Tibial nerve (tissue), 4 donors: Measurements from ENCODE around the gene DNMT1. TPM values are rescaled to one million over a fixed set of nuclear protein-coding genes. Genes with fewer than 3 reads are reported as not detected.

ENCODE experiments used
- DNase-seq, 2 donors: peaks; one replicate each; pipeline ENCODE4 v3.0.0-alpha.2; 2019; ENCODE audit warnings: low spot score in 2 of 2
- H3K27ac ChIP-seq, 4 donors: fragments of 200-600 bp; sonication (generic) in 3 of 4; one replicate each; pipeline ENCODE4 v1.5.1; 2017 to 2019; ENCODE audit warnings: mild to moderate bottlenecking in 1 of 4
- H3K27me3 ChIP-seq, 2 donors: fragments of 200-600 bp; sonication (generic) in 1 of 2; one replicate each; pipeline versions ENCODE4 v1.5.1 to v1.6.0; 2017 to 2019
- H3K36me3 ChIP-seq, 3 donors: fragments of 200-600 bp; sonication (generic); one replicate each; pipeline ENCODE4 v1.5.1; 2018 to 2019
- H3K4me1 ChIP-seq, 4 donors: fragments of 200-600 bp; sonication (generic) in 3 of 4; one replicate each; pipeline ENCODE4 v1.5.1; 2017 to 2019
- H3K4me3 ChIP-seq, 4 donors: fragments of 200-600 bp; sonication (generic) in 3 of 4; one replicate each; pipeline ENCODE4 v1.5.1; 2017 to 2019; ENCODE audit warnings: mild to moderate bottlenecking in 1 of 4, moderate library complexity in 1 of 4
- H3K9me3 ChIP-seq, 4 donors: fragments of 200-600 bp; sonication (generic) in 3 of 4; one replicate each; pipeline ENCODE4 v1.5.1; 2017 to 2019
- CTCF ChIP-seq, 5 experiments: fragments of 200-600 bp in 3 of 5; fragments of 450-650 bp in 2 of 5; sonication (generic) in 3 of 5; IDR thresholded peaks; one replicate each; pipeline ENCODE4 v1.5.1; 2016 to 2019; ENCODE audit warnings: antibody characterized with exemption in 5 of 5, mild to moderate bottlenecking in 3 of 5, moderate library complexity in 2 of 5
- EP300 ChIP-seq, 2 donors: sonication (generic); formaldehyde crosslinking; IDR thresholded peaks; one replicate each; pipeline ENCODE4 v1.6.1; 2017; ENCODE audit warnings: antibody characterized with exemption in 2 of 2, mild to moderate bottlenecking in 1 of 2
- POLR2A ChIP-seq, 2 donors: fragments of 450-650 bp; IDR thresholded peaks; one replicate each; pipeline ENCODE4 v1.6.1; 2017; ENCODE audit warnings: antibody characterized with exemption in 2 of 2, mild to moderate bottlenecking in 2 of 2, moderate library complexity in 2 of 2
- WGBS, 2 donors: methylation state at CpG; one replicate each; pipeline ENCODE4 v1.1.5; 2018; 5-methylcytosine and 5-hydroxymethylcytosine counted together
- total RNA-seq, 4 donors: library from RNA; depleted of rRNA; stranded (reverse); fragments of >200 nt; gene quantifications; one replicate each; pipeline ENCODE4 v1.1.0, GENCODE V29; 2016

Gene DNMT1
- total RNA-seq, 4 donors from 2014 or later = 48.2 to 72.9 (median 55.2) TPM

- Histone ChIP-seq H3K27ac (peak overlapping the region; percentile 76 to 91 (median 86)), H3K4me1 (peaks cover 0 to 54% (median 17%) of the 10 kb centered on the region in 4 donors), H3K36me3 (peaks cover 0 to 8% (median 0%) of the 10 kb centered on the region in 3 donors), H3K9me3 (no peaks in the 10 kb centered on the region), H3K27me3 (no peaks in the 10 kb centered on the region), H3K4me3 (peak overlapping the region; percentile 77 to 95 (median 92))
- peak in 1 of 2 donors; percentile 9 for DNase-seq
- TF ChIP-seq POLR2A (IDR thresholded peaks at IDR 0.05) (no peak), EP300 (IDR thresholded peaks at IDR 0.05) (no peak)
- WGBS, 2 donors = 0 to 2% methylated on average over 15 to 28 of the region's 30 CpGs
Measured at GRCh38 chr19:10193790-10194499, 808 bp downstream of the DNMT1 start.

- Histone ChIP-seq H3K4me3 (no peak overlapping the region), H3K9me3 (no peaks in the 10 kb centered on the region), H3K27ac (peak overlapping the region in 1 of 4 donors; percentile 91), H3K36me3 (peaks cover 0 to 8% (median 0%) of the 10 kb centered on the region in 3 donors), H3K27me3 (no peaks in the 10 kb centered on the region), H3K4me1 (peaks cover 0 to 45% (median 14%) of the 10 kb centered on the region in 4 donors)
- no peak for TF ChIP-seq CTCF (IDR thresholded peaks at IDR 0.05)
- no peak for TF ChIP-seq EP300 (IDR thresholded peaks at IDR 0.05)
- TF ChIP-seq POLR2A (IDR thresholded peaks at IDR 0.05) = no peak
- DNase-seq = no peak
- WGBS, 2 donors = 83 to 84% methylated on average over 6 of the region's 6 CpGs
Measured at GRCh38 chr19:10192922-10193321, 1.8 kb downstream of the DNMT1 start.

- WGBS, 2 donors = 41 to 44% methylated on average over 2 of the region's 2 CpGs
- peak in 1 of 2 donors; percentile 80 for TF ChIP-seq EP300 (IDR thresholded peaks at IDR 0.05)
- no peak for TF ChIP-seq POLR2A (IDR thresholded peaks at IDR 0.05)
- TF ChIP-seq CTCF (IDR thresholded peaks at IDR 0.05) = no peak
- H3K4me1 ChIP-seq = peaks cover 0 to 45% (median 14%) of the 10 kb centered on the region in 4 donors
- no peak overlapping the region for H3K27ac ChIP-seq
- peak; percentile 18 to 51 for DNase-seq
- no peak overlapping the region for H3K4me3 ChIP-seq
- peaks cover 0 to 15% (median 0%) of the 10 kb centered on the region in 3 donors for H3K36me3 ChIP-seq
- no peaks in the 10 kb centered on the region for H3K27me3 ChIP-seq
- H3K9me3 ChIP-seq = no peaks in the 10 kb centered on the region
Measured at GRCh38 chr19:10191347-10191746, 3.4 kb downstream of the DNMT1 start.

GRCh38 chr19:10190026-10190425, 4.7 kb downstream of the DNMT1 start:
- no peak overlapping the region for H3K4me3 ChIP-seq
- 92 to 95% methylated on average over 5 of the region's 5 CpGs for WGBS, 2 donors
- TF ChIP-seq EP300 (IDR thresholded peaks at IDR 0.05) (no peak), CTCF (IDR thresholded peaks at IDR 0.05) (no peak), POLR2A (IDR thresholded peaks at IDR 0.05) (no peak)
- H3K27me3 ChIP-seq = no peaks in the 10 kb centered on the region
- peaks cover 0 to 28% (median 0%) of the 10 kb centered on the region in 3 donors for H3K36me3 ChIP-seq
- no peak overlapping the region for H3K27ac ChIP-seq
- H3K9me3 ChIP-seq = no peaks in the 10 kb centered on the region
- no peak for DNase-seq
- peaks cover 0 to 37% (median 14%) of the 10 kb centered on the region in 4 donors for H3K4me1 ChIP-seq

GRCh38 chr19:10189616-10190015, 5.1 kb downstream of the DNMT1 start:
- Histone ChIP-seq H3K27ac (no peak overlapping the region), H3K27me3 (no peaks in the 10 kb centered on the region), H3K36me3 (peaks cover 0 to 32% (median 0%) of the 10 kb centered on the region in 3 donors), H3K4me1 (peaks cover 0 to 36% (median 14%) of the 10 kb centered on the region in 4 donors), H3K9me3 (no peaks in the 10 kb centered on the region), H3K4me3 (no peak overlapping the region)
- DNase-seq = no peak
- WGBS, 2 donors = 82% methylated on average over 5 of the region's 5 CpGs
- TF ChIP-seq EP300 (IDR thresholded peaks at IDR 0.05) = no peak
- TF ChIP-seq POLR2A (IDR thresholded peaks at IDR 0.05) = no peak
- no peak for TF ChIP-seq CTCF (IDR thresholded peaks at IDR 0.05)
